Jurkat, Clone E6-1 (cell line): ENCODE data around the gene PRSS56.
A peak's percentile ranks its signal among the peaks of the same experiment; 100 is the strongest.
"Not testable (repeated sequence)": the region's sequence is repeated elsewhere in the genome, so short reads cannot be mapped to it uniquely, and the experiment has no call there.

ENCODE experiments used
- DNase-seq: peaks from one replicate; pipeline ENCODE4 v3.0.0-alpha.2; 2011; ENCODE audit warnings: low read depth, low spot score
- H3K4me3 ChIP-seq: 2 replicates; pipeline ENCODE4 v1.5.1; 2011; ENCODE audit warnings: mild to moderate bottlenecking, low read length, control low read depth, moderate library complexity

Gene PRSS56

GRCh38 chr2:232522623-232523401 lies 2.6 kb downstream of the PRSS56 start:
- no peak overlapping the region for H3K4me3 ChIP-seq
- DNase-seq = no peak

GRCh38 chr2:232523402-232523681 lies 3.2 kb downstream of the PRSS56 start:
- no peak overlapping the region for H3K4me3 ChIP-seq
- DNase-seq = no peak

- DNase-seq = no peak
- H3K4me3 ChIP-seq = no peak overlapping the region
Observed at GRCh38 chr2:232523682-232524597, 3.8 kb downstream of the PRSS56 start.

GRCh38 chr2:232524771-232525170 lies 4.6 kb downstream of the PRSS56 start:
- H3K4me3 ChIP-seq = no peak overlapping the region

GRCh38 chr2:232525199-232525598 lies 5.0 kb downstream of the PRSS56 start:
- H3K4me3 ChIP-seq = no peak overlapping the region
- DNase-seq = no peak

More at GRCh38 chr2:232524771-232525170, 4.6 kb downstream of the PRSS56 start:
- no peak for DNase-seq

GRCh38 chr2:232525791-232526371 lies 5.7 kb downstream of the PRSS56 start, which contains the start of gene CHRND:
TSS of gene CHRND (plus strand) at chr2:232526160. CDS start at chr2:232526216, 56 bp downstream.
- DNase-seq = no peak
- H3K4me3 ChIP-seq = no peak within 1 kb of the TSS

- no peak for DNase-seq
- no peak overlapping the region for H3K4me3 ChIP-seq
Observed at GRCh38 chr2:232526372-232526941, 6.3 kb downstream of the PRSS56 start.

- H3K4me3 ChIP-seq = no peak overlapping the region
- DNase-seq = no peak
Observed at GRCh38 chr2:232527905-232528470, 7.8 kb downstream of the PRSS56 start.

GRCh38 chr2:232528746-232529460 lies 8.7 kb downstream of the PRSS56 start:
- no peak overlapping the region for H3K4me3 ChIP-seq
- DNase-seq = peak; percentile 77

- H3K4me3 ChIP-seq = no peak overlapping the region
- DNase-seq = no peak
Observed at GRCh38 chr2:232529806-232530547, 9.8 kb downstream of the PRSS56 start.

DNA sequence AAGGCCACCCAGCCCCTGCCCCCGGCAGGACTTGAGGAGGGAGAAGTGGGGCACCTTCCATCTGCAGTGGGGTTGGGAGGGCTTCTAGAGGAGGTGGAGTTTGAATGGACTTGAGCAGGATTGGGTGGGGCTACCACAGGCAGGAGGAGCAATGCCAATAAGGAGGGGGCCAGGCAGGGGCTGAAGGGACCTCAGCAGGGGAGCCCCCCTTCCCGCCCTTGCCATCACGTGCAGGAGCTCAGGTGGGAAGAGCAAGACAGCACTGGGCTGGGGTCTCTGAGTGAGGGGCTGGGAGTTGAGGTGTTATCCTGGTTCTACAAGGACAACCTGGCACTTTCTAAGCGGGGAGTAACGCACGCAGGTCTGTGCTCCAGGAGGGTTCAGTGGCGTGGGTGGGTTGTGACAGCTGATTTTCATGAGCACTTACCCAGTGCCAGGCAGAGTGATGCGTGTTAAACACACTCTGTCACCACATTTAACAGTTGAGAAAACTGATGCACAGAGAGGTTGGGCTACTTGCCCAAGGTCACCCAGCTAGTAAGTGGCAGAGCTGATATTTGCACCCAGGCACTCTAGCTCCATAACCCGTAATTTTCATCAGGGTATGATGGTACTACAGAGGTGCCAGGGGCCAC lies 10.6 kb downstream of the PRSS56 start:
- no peak overlapping the region for H3K4me3 ChIP-seq
- no peak for DNase-seq

DNA sequence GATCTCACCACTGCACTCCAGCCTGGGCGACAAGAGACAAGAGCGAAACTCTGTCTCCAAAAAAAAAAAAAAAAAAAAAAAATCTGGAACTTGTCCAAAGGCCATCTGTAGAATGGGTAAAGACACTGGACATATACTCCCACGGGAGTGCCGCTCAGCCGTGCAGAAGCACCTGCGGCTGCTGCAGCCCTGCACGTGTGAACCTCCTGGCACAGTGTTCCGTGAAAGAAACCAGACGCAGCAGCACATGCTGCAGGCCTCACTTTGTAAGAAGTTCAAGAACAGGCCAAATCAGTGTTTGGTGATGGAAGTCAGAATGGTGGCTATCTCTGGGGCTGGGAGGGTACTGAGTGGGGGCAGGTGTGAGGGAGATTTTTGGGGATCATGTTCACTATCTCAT lies 12.2 kb downstream of the PRSS56 start:
- no peak overlapping the region for H3K4me3 ChIP-seq
- no peak for DNase-seq

GRCh38 chr2:232532821-232533220 lies 12.6 kb downstream of the PRSS56 start:
- not testable (repeated sequence) for DNase-seq, H3K4me3 ChIP-seq

DNA sequence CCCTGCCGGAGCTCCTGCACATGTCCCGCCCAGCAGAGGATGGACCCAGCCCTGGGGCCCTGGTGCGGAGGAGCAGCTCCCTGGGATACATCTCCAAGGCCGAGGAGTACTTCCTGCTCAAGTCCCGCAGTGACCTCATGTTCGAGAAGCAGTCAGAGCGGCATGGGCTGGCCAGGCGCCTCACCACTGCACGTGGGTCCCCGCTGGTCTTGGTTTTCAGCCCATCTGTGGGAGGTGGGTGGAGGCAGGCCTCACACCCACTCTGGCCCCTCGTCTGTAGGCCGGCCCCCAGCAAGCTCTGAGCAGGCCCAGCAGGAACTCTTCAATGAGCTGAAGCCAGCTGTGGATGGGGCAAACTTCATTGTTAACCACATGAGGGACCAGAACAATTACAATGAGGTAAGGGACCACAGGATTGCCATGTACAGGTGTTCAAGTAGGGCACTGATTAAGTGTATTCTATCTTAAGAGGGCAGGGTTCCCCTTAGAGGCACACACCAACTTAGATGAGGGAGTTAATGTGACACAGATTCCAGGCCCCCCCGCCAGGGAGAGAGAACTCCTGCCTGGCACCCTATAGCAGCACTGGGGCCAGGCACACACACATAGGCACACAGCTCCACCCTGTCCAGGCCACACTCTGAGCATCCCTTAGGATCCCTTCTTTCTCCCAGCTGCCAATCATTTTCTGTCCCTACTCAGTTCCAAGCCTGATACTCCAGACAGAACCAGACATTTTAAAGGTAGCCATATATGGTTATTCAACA lies 13.9 kb downstream of the PRSS56 start:
- no peak overlapping the region for H3K4me3 ChIP-seq
- DNase-seq = peak; percentile 20

DNA sequence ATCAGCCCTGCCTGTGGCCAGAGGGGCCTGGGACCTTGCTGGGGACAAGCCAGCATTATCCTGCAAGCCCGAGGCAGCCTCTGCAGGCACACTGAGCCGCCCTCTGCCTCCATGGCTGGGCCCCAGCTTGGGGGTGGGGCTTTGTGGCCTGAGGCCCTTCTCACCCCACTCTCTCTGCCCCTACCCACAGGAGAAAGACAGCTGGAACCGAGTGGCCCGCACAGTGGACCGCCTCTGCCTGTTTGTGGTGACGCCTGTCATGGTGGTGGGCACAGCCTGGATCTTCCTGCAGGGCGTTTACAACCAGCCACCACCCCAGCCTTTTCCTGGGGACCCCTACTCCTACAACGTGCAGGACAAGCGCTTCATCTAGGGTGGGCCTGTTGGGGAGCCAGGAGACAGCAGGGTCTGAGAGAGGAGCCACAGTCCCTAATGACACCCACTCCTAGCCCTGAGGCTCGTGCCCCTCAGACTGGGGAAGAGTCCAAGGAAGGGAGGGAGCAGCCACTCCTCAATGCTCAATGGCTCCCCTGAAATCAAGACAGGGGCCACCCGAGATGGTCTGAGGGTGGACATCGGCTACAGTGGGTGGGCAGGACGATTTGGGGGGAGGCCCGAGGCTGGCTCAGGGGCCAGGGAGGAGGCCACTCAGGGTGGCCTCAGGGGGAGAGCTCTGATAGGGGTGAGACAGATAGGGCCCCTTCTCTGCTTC lies 14.9 kb downstream of the PRSS56 start:
- no peak overlapping the region for H3K4me3 ChIP-seq
- no peak for DNase-seq

GRCh38 chr2:232535761-232536530 lies 15.8 kb downstream of the PRSS56 start:
- no peak overlapping the region for H3K4me3 ChIP-seq
- no peak for DNase-seq
